ENCODE data around the gene RNF207. TPM values are rescaled to one million over a fixed set of nuclear protein-coding genes. Genes with fewer than 3 reads are reported as not detected.

The RNF207 gene
- total RNA-seq, 2 donors from 2014 or later: 45.7 to 47.4 TPM

DNA sequence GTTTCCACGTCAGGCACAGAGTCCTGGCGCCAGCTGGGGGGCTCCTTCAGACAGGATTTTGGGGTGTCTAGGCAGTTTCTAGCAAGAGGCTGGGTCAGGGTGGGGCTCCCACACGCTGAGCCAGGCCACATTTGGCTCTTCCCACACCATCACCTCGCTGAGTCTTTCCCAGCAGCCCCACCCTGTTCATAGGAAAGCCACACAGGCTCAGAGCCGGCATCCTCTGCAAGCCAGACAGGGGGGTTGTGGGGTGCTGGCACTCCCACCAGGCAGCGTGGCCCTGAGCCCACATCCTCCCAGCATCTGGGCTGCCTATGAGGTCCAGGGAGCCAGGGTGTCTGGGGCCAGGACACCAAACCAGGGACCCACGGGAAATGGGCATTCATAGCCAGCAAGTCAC lies 57.8 kb downstream of the RNF207 start:
- Histone ChIP-seq H3K4me1 (replicated peaks) (peaks cover 4% of the 10 kb centered on the region), H3K27ac (no peak overlapping the region), H3K4me3 (no peak overlapping the region), H3K27me3 (replicated peaks; ENCODE audit: insufficient read depth) (no peaks in the 10 kb centered on the region), H3K36me3 (no peaks in the 10 kb centered on the region), H3K9me3 (no peaks in the 10 kb centered on the region)
- DNase-seq (ENCODE audit: low spot score): no peak
- TF ChIP-seq, protein P1, sequence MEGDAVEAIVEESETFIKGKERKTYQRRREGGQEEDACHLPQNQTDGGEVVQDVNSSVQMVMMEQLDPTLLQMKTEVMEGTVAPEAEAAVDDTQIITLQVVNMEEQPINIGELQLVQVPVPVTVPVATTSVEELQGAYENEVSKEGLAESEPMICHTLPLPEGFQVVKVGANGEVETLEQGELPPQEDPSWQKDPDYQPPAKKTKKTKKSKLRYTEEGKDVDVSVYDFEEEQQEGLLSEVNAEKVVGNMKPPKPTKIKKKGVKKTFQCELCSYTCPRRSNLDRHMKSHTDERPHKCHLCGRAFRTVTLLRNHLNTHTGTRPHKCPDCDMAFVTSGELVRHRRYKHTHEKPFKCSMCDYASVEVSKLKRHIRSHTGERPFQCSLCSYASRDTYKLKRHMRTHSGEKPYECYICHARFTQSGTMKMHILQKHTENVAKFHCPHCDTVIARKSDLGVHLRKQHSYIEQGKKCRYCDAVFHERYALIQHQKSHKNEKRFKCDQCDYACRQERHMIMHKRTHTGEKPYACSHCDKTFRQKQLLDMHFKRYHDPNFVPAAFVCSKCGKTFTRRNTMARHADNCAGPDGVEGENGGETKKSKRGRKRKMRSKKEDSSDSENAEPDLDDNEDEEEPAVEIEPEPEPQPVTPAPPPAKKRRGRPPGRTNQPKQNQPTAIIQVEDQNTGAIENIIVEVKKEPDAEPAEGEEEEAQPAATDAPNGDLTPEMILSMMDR (IDR thresholded peaks at IDR 0.05): no peak
- TF ChIP-seq POLR2AphosphoS5 (IDR thresholded peaks at IDR 0.05) (no peak), POLR2A (IDR thresholded peaks at IDR 0.05) (no peak)
- intact Hi-C loops (cut with DNase I): no loop called here
- WGBS: 77% methylated on average over 7 of the region's 7 CpGs

DNA sequence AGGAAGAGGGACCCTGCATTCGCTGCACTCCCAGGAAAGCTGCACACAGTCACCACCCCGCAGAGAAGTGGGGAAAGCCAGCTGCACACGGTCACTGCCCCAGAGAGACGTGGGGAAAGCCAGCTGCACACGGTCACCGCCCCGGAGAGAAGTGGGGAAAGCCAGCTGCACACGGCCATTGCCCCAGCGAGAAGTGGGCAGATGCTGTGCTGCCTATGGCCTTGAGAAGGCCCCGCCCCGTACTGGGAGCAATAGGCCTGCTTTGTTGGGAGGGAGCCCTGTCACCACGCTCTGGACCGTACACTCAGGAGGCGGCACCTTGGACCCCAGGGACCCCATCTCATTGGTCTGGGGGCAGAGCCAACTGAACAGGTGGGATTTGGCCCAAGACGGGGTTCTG lies 59.2 kb downstream of the RNF207 start:
- intact Hi-C loops (cut with DNase I): no loop called here
- Histone ChIP-seq H3K27me3 (replicated peaks; ENCODE audit: insufficient read depth) (no peaks in the 10 kb centered on the region), H3K4me1 (replicated peaks) (no peaks in the 10 kb centered on the region), H3K9me3 (no peaks in the 10 kb centered on the region), H3K36me3 (no peaks in the 10 kb centered on the region), H3K4me3 (no peak overlapping the region), H3K27ac (no peak overlapping the region)
- no peak for DNase-seq (ENCODE audit: low spot score)
- WGBS: 93% methylated on average over 15 of the region's 15 CpGs
- TF ChIP-seq POLR2AphosphoS5 (IDR thresholded peaks at IDR 0.05) (no peak), POLR2A (IDR thresholded peaks at IDR 0.05) (no peak)
- TF ChIP-seq, protein P1 (IDR thresholded peaks at IDR 0.05): no peak

DNA sequence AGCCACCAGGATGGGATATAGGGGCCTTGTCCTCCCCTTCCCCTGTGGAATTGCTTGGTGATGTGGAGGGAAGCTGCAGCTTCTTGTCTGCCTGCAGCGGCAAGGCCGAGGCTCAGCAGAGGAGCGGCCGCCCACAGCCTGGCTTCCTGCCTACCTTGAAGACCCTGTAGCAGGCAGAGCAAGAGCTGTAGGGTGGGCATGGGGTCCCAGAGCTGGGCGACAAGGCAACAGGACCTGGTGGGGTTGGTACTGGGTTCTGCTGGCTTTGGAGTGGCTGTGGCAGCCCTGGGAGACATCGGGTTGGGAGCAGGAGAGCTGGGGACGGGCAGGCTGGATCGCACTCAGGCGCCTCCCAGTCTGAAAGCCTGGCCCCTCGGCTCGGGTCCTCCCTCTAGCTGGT lies 60.7 kb downstream of the RNF207 start:
- no peak for DNase-seq (ENCODE audit: low spot score)
- Histone ChIP-seq H3K27me3 (replicated peaks; ENCODE audit: insufficient read depth) (no peaks in the 10 kb centered on the region), H3K36me3 (no peaks in the 10 kb centered on the region), H3K4me1 (replicated peaks) (no peaks in the 10 kb centered on the region), H3K27ac (no peak overlapping the region), H3K9me3 (no peaks in the 10 kb centered on the region), H3K4me3 (no peak overlapping the region)
- TF ChIP-seq POLR2AphosphoS5 (IDR thresholded peaks at IDR 0.05) (no peak), POLR2A (IDR thresholded peaks at IDR 0.05) (no peak)
- TF ChIP-seq, protein P1 (IDR thresholded peaks at IDR 0.05): no peak
- WGBS: 87% methylated on average over 11 of the region's 11 CpGs
- intact Hi-C loops (cut with DNase I): no loop called here

DNA sequence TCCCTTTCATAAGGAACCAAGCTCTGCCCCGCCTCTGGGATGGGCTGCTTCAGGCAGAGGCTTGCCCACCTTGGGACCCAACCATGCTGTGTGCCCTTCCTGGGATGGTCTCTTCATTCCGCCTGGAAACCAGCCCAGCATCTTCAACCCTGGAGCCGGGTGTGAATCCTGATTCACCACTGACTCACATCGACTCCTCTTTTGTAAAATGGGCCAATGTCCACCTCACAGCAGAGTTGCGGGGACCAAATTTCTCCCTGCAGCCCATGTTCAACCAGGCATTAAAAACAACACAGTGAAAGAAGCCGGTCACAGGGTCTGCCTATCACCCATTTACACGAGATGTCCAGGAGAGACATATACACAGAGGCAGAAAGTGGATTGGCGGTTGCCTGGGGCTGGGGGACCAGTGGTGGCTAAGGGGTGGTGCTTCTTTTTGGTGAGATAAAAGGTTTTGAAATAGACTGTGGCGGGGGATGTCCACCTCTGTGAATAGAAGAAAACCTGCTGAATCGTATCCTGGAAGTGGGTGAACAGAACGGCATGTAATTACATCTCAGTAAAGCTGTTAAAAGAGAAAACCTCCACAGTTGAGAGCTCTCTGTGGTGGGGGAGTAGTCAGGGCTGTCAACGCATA lies 61.9 kb downstream of the RNF207 start:
- intact Hi-C loops (cut with DNase I): no loop called here
- 86% methylated on average over 12 of the region's 12 CpGs for WGBS
- H3K4me1 ChIP-seq (replicated peaks): no peaks in the 10 kb centered on the region
- H3K4me3 ChIP-seq: no peak overlapping the region
- no peak overlapping the region for H3K27ac ChIP-seq
- TF ChIP-seq, protein P1 (IDR thresholded peaks at IDR 0.05): no peak
- TF ChIP-seq POLR2AphosphoS5 (IDR thresholded peaks at IDR 0.05): no peak
- TF ChIP-seq POLR2A (IDR thresholded peaks at IDR 0.05): no peak
- no peaks in the 10 kb centered on the region for H3K36me3 ChIP-seq
- DNase-seq (ENCODE audit: low spot score): no peak
- no peaks in the 10 kb centered on the region for H3K27me3 ChIP-seq (replicated peaks; ENCODE audit: insufficient read depth)
- H3K9me3 ChIP-seq: no peaks in the 10 kb centered on the region

DNA sequence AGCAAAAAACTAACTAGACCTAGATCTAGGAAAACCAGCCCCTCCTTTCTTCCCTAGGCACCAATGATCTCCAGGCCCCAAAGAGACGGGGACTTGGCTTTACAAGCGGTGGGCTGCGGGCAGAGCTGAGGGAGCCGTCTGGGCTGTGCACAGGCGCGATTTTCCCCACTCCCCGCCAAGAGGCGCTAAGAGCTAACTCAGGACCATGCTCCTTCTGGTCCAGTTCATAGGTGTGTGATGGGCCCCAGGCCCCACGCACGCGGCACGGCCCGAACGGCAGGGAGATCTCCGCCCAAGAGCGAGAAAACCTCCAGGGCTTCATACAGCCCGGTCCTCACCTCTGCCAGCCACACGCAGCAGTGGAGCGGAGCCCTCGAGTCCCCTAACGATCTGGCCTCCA lies 62.5 kb downstream of the RNF207 start:
- H3K4me3 ChIP-seq: no peak overlapping the region
- TF ChIP-seq POLR2AphosphoS5 (IDR thresholded peaks at IDR 0.05) (no peak), POLR2A (IDR thresholded peaks at IDR 0.05) (no peak)
- TF ChIP-seq, protein P1 (IDR thresholded peaks at IDR 0.05): no peak
- no peaks in the 10 kb centered on the region for H3K4me1 ChIP-seq (replicated peaks)
- DNase-seq (ENCODE audit: low spot score): no peak
- H3K36me3 ChIP-seq: no peaks in the 10 kb centered on the region
- intact Hi-C loops (cut with DNase I): no loop called here
- WGBS: 85% methylated on average over 21 of the region's 21 CpGs
- H3K27ac ChIP-seq: no peak overlapping the region
- no peaks in the 10 kb centered on the region for H3K9me3 ChIP-seq
- no peaks in the 10 kb centered on the region for H3K27me3 ChIP-seq (replicated peaks; ENCODE audit: insufficient read depth)
